GM19397 (cell line): ENCODE results near the gene EVX2.

ENCODE experiments used
- ATAC-seq: cut with Tn5 transposase; IDR thresholded peaks from one replicate; pipeline ENCODE4 v1.9.1; 2021; ENCODE audit warnings: mild to moderate bottlenecking, moderate library complexity; ENCODE audit not compliant: unreplicated experiment

The EVX2 gene

GRCh38 chr2:176096243-176096985 is 12.7 kb upstream of the EVX2 start:
- ATAC-seq = no peak

GRCh38 chr2:176095421-176095820 is 11.7 kb upstream of the EVX2 start:
- ATAC-seq = no peak

- no peak for ATAC-seq
Observed at GRCh38 chr2:176094349-176094748, 10.6 kb upstream of the EVX2 start.

GRCh38 chr2:176093898-176094249 is 10.1 kb upstream of the EVX2 start:
- ATAC-seq = no peak

GRCh38 chr2:176093145-176093897 is 9.6 kb upstream of the EVX2 start:
- no peak for ATAC-seq

- no peak for ATAC-seq
Observed at GRCh38 chr2:176092270-176093144, 8.7 kb upstream of the EVX2 start, which contains the start of gene HOXD13. Gene HOXD13 (plus strand): TSS chr2:176092721. CDS start chr2:176092891, 170 bp downstream.

GRCh38 chr2:176091329-176092258 is 7.8 kb upstream of the EVX2 start:
- ATAC-seq = no peak

GRCh38 chr2:176090862-176091261 is 7.1 kb upstream of the EVX2 start:
- no peak for ATAC-seq

GRCh38 chr2:176089843-176090395 is 6.2 kb upstream of the EVX2 start:
- ATAC-seq = no peak

GRCh38 chr2:176088937-176089842 is 5.4 kb upstream of the EVX2 start:
- no peak for ATAC-seq

- no peak for ATAC-seq
Observed at GRCh38 chr2:176088048-176088936, 4.5 kb upstream of the EVX2 start.

GRCh38 chr2:176087330-176088047 is 3.7 kb upstream of the EVX2 start:
- ATAC-seq = no peak

GRCh38 chr2:176085861-176086771 is 2.4 kb upstream of the EVX2 start:
- no peak for ATAC-seq

GRCh38 chr2:176085120-176085788 is 1.5 kb upstream of the EVX2 start:
- no peak for ATAC-seq

GRCh38 chr2:176084611-176085119 is 903 bp upstream of the EVX2 start:
- no peak for ATAC-seq
